GM10266 (cell line): ENCODE results near the gene FBXW11.

Experiments used
- DNase-seq: peaks from one replicate; pipeline ENCODE4 v3.0.0; 2012; ENCODE audit errors: extremely low spot score
- CTCF ChIP-seq: IDR thresholded peaks from 2 replicates; pipeline ENCODE4 v1.5.1; 2012; ENCODE audit warnings: mild to moderate bottlenecking, low read depth; ENCODE audit not compliant: control insufficient read depth, insufficient read depth; ENCODE audit errors: missing control alignments

Gene FBXW11

GRCh38 chr5:171845857-171846256, 160.6 kb downstream of the FBXW11 start:
- DNase-seq, result no peak
- no peak for TF ChIP-seq CTCF

GRCh38 chr5:171845040-171845630, 161.3 kb downstream of the FBXW11 start:
- no peak for DNase-seq
- TF ChIP-seq CTCF, result no peak

- no peak for TF ChIP-seq CTCF
- DNase-seq, result no peak
Measured at GRCh38 chr5:171842777-171843328, 163.6 kb downstream of the FBXW11 start.

GRCh38 chr5:171841984-171842776, 164.3 kb downstream of the FBXW11 start:
- no peak for TF ChIP-seq CTCF
- no peak for DNase-seq

- no peak for TF ChIP-seq CTCF
- no peak for DNase-seq
Measured at GRCh38 chr5:171840711-171841522, 165.5 kb downstream of the FBXW11 start.

- no peak for TF ChIP-seq CTCF
- DNase-seq, result no peak
Measured at GRCh38 chr5:171840066-171840465, 166.4 kb downstream of the FBXW11 start.
